ENCODE measurements around the gene TRIM56.
"Not testable (repeated sequence)": the region's sequence is repeated elsewhere in the genome, so short reads cannot be mapped to it uniquely, and the experiment has no call there.

TRIM56 gene

DNA sequence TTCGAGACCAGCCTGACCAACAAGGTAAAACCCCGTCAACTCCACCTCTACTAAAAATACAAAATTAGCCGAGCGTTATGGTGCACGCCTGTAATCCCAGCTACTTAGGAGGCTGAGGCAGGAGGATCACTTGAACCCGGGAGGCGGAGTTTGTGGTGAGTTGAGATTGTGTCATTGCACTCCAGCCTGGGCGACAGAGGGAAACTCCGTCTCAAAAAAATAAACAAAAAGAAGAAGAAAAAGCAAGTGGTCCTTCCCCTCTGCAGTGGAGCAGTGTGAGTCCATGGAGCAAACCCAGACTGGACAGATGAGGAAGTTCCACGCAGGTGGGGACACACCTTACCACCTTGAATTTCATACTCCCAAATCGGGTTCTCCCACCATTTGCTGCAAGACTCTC is 28.6 kb downstream of the TRIM56 start:
- DNase-seq, result no peak

- DNase-seq, result peak; percentile 79
These were observed 29.2 kb downstream of the TRIM56 start for GRCh38 chr7:101114492-101114891.

- DNase-seq, result no peak
These were observed 29.9 kb downstream of the TRIM56 start for GRCh38 chr7:101115215-101115614.

DNA sequence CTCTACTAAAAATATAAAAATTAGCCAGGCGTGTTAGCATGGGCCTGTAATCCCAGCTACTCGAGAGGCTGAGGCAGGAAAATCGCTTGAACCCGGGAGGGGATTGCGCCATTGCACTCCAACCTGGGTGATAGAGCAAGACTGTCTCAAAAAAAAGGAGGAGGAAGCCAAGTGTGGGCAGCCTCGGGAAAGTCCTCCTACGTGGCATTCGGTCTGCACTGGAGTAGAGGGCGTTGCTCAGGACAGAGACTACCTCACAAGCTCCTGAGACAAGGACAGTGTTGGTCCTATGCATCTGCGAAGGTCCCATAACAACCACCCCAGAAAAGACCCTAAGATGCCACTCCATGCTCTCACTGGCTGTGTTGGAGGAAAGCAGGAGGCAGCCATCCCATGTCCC is 31.6 kb downstream of the TRIM56 start:
- DNase-seq, result no peak

DNA sequence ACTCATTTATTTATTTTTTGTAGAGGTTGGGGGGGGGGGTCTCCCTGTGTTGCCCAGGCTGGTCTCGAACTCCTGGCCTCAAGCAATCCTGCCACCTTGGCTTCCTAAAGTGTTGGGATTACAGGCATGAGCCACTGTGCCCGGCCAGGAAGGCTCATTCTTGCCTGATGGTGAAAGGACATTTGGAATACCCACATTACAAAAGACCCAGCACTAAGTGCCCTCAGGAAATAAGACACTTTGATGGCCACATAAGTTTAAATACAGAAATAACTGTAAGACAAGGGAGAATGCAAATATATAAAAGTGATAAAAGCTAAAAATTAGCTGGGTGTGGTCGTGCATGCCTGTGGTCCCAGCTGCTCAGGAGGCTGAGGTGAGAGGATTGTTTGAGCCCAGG is 33.6 kb downstream of the TRIM56 start:
- DNase-seq, result no peak

DNA sequence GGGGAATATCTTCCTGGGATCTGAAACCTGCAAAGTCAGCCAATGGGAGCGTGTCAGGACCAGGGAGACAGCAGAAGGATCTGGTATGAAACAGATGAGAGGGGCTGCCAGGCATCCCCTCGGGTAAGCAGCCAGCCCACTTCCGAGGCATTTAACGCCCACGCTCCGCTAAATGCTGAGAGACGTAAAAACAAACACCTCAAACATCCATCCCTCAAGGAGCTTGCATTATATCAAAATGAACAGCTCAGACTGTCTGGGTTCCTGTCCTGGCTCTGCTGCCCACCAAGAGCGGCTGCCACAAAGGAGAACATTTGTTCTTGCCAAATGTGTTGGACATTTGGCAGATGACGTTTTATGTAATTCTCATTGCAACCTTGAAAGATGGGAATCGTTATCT is 34.6 kb downstream of the TRIM56 start:
- DNase-seq, result no peak

GRCh38 chr7:101120315-101120714 is 35.0 kb downstream of the TRIM56 start:
- no peak for DNase-seq

GRCh38 chr7:101121631-101121990 is 36.3 kb downstream of the TRIM56 start:
- not testable (repeated sequence) for DNase-seq

DNA sequence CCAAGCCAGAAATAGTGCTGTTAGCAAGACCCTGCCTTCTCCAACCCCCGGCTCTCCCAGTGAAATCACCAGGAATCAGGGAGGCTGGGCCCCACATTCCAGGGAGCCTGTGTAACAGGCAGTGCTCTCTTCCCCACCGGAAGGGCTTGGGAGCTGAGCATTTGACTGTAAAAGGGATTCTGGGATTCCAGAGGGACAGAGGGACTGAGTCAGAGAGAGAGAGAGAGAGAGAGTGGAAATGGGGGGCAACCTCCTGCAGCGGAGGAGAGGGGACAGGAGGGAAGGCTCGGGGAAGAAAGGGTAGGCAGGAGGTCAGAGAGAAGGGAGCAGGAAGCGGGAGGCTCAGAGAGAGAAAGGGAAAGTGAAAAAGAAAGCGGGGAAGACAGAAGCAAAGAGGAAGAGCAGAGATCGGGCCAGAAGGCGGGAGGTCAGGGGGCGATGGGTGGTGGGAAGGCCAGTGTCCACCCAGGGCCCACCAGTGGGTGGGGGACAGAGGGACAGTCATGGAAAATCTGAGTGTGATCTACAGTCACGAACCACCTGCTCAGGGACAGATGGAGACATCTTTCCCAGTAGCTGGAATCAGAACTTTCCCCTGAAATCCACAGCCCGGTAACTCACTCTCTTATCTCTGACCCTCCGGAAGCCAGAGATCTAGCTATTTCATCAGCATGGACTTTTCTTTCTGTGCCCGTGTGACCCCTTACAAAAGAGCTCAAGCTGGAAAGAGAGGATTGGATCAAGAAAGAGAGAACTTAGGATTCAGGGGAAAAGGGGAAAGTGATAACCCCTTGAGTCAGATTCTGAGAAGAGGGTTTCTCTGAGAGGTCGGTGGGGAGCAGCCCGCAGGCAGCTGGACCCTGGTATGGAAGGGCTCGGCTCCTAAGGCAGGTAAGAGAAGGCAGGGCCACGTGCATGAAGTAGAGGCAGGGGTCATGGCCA is 37.0 kb downstream of the TRIM56 start:
- DNase-seq, result peak; percentile 100

DNA sequence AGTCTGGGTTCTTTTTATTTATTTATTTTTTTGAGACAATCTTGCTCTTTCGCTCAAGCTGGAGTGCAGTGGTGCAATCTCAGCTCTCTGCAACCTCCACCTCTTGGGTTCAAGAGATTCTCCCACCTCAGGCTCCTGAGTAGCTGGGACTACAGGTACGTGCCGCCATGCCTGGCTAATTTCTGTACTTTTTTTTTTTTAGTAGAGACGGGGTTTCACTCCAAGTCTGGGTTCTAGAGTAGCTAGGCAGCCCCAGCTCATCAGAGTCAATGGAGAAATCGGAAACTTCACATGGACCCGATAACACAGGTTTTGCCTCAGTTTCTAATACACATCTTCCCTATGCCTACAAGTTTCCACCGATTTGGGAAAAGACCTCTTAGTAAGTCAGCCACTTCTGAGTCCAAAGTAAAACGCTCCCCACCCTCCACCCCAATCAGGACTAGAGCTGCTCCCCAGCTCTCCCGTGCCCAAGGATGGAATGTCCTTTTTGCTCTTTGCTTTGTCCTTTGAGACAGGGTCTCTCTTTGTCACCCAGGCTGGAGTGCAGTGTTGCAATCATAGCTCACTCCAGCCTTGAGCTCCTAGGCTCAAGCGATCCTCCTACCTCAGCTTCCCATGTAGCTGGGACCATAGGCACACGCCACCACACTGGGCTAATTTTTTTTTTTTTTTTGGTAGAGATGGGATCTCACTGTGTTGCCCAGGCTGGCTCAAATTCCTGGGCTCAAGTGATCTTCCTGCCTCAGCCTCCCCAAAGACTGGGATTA is 37.8 kb downstream of the TRIM56 start:
- DNase-seq, result no peak

DNA sequence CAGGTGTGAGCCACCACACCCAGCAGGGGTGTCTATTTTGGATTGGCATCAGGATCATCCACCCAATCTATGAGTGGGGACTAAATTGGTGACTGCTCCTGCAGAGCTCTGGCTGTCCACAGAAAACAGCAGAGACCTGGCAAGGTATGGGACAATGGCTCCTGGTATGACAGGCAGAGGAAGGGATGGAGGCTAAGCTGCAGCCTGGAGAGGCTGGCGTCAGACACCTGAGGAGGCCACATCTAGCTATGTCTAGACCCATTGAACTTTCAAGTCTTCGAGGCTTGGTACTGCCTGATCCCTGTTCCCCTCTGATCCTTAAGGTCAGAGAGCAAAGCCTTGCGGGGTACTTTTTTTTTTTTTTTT is 38.4 kb downstream of the TRIM56 start:
- DNase-seq, result no peak

GRCh38 chr7:101124376-101125056 is 39.2 kb downstream of the TRIM56 start:
- peak; percentile 86 for DNase-seq

DNA sequence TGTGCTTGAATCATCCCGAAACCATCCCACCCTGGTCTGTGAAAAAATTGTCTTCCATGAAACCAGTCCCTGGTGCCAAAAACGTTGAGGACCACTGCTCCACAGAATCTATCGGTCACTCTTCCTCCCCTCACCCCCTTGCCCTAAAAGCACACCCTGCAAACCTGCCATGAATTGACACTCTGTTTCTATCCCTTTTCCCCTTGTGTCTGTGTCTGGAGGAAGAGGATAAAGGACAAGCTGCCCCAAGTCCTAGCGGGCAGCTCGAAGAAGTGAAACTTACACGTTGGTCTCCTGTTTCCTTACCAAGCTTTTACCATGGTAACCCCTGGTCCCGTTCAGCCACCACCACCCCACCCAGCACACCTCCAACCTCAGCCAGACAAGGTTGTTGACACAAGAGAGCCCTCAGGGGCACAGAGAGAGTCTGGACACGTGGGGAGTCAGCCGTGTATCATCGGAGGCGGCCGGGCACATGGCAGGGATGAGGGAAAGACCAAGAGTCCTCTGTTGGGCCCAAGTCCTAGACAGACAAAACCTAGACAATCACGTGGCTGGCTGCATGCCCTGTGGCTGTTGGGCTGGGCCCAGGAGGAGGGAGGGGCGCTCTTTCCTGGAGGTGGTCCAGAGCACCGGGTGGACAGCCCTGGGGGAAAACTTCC is 40.8 kb downstream of the TRIM56 start:
- peak; percentile 93 for DNase-seq

GRCh38 chr7:101126651-101127459 is 41.6 kb downstream of the TRIM56 start, which contains the start of gene SERPINE1:
Gene SERPINE1 (plus strand): TSS chr7:101127104. CDS start chr7:101128394, 1,290 bp downstream.
- peak; percentile 100 for DNase-seq

DNA sequence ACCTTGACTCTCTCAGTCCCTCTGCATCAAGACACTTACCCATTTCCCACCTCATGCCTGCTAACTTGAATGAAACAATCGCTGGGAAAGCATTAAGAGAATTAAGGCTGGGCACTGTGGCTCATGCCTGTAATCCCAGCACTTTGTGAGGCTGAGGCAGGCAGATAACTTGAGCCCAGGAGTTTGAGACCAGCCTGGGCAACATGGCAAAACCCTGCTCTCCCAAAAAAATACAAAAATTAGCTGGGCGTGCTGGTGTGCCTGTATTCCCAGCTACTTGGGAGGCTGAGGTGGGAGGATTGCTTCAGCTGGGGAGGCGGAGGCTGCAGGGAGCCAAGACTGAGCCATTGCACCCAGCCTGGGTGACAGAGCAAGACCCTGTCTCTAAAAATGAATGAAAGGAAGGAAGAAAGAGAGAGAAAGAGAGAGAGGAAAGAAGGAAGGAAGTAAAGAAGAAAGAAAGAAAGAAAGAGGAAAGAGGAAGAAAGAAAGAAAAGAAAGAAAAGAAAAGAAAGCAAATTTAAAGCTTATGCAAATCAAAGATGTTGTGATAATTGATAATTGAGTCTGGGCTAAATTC is 42.3 kb downstream of the TRIM56 start:
- DNase-seq, result no peak

- peak; percentile 32 for DNase-seq
These were observed 43.0 kb downstream of the TRIM56 start for GRCh38 chr7:101128040-101128834.

GRCh38 chr7:101129603-101130117 is 44.4 kb downstream of the TRIM56 start:
- DNase-seq, result no peak

DNA sequence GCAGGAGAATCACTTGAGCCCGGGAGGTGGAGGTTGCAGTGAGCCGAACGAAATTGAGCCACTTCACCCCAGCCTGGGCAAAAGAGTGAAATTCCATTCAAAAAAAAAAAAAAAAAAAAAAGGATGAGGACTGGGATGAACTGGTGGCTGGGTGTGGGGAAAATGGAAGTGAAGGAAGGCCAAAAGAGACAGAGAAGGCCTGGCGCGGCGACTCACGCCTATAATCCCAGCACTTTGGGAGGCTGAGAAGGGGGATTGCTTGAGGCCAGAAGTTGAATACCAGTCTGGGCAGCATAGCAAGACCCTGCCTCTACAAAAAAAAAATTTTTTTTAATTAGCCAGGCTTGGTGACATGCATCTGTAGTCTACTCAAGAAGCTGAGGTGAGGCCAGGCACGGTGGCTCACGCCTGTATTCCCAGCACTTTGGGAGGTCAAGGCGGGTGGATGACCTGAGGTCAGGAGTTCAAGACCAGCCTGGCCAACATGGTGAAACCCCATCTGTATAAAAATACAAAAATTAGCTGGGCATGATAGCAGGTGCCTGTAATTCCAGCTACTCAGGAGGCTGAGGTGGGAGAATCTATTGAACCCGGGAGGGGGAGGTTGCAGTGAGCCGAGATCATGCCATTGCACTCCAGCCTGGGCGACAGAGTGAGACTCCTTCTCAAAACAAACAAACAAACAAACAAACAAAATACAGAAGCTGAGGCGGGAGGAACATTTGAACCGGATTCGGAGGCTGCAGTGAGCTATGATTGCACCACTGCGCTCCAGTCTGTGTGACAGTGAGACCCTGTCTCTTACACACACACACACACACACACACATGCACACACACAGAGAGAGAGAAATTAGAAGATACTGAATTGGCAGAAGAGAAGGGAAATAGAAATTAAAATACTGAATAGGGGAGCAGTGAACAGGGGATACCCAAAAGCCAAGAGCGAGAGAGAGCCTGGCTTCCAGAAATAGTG is 47.6 kb downstream of the TRIM56 start:
- not testable (repeated sequence) for DNase-seq
